Measurements from ENCODE around the gene MBP.

Gene MBP

GRCh38 chr18:77135339-77136075 lies 2.9 kb upstream of the MBP start:
- no peak for TF ChIP-seq POLR2AphosphoS5 (IDR thresholded peaks at IDR 0.05; ENCODE audit: low read depth, low read length)
- TF ChIP-seq TAF1 (IDR thresholded peaks at IDR 0.05; ENCODE audit: low read depth, low read length), result no peak
- no peak for TF ChIP-seq SPI1 (IDR thresholded peaks at IDR 0.05; ENCODE audit: low read depth, low read length)
- no peak for TF ChIP-seq POLR2A (IDR thresholded peaks at IDR 0.05; ENCODE audit: low read depth, low read length)
- no peak for TF ChIP-seq PAX5 (IDR thresholded peaks at IDR 0.05; ENCODE audit: insufficient read depth, low read length, severe bottlenecking)
- TF ChIP-seq POU2F2 (IDR thresholded peaks at IDR 0.05; ENCODE audit: low read depth, low read length), result no peak
- no peak for FAIRE-seq

GRCh38 chr18:77134611-77135010 lies 2.0 kb upstream of the MBP start:
- DNase-seq (ENCODE audit: insufficient read length, low spot score), result no peak
- FAIRE-seq, result no peak
- no peak for TF ChIP-seq POU2F2 (IDR thresholded peaks at IDR 0.05; ENCODE audit: low read depth, low read length)
- no peak for TF ChIP-seq TAF1 (IDR thresholded peaks at IDR 0.05; ENCODE audit: low read depth, low read length)
- no peak for TF ChIP-seq SPI1 (IDR thresholded peaks at IDR 0.05; ENCODE audit: low read depth, low read length)
- no peak for TF ChIP-seq PAX5 (IDR thresholded peaks at IDR 0.05; ENCODE audit: insufficient read depth, low read length, severe bottlenecking)
- TF ChIP-seq POLR2A (IDR thresholded peaks at IDR 0.05; ENCODE audit: low read depth, low read length), result no peak
- TF ChIP-seq POLR2AphosphoS5 (IDR thresholded peaks at IDR 0.05; ENCODE audit: low read depth, low read length), result no peak

More at GRCh38 chr18:77135339-77136075, 2.9 kb upstream of the MBP start:
- DNase-seq (ENCODE audit: insufficient read length, low spot score), result no peak

- DNase-seq (ENCODE audit: insufficient read length, low spot score), result no peak
- peak; percentile 33 for FAIRE-seq
- no peak for TF ChIP-seq POLR2AphosphoS5 (IDR thresholded peaks at IDR 0.05; ENCODE audit: low read depth, low read length)
- TF ChIP-seq TAF1 (IDR thresholded peaks at IDR 0.05; ENCODE audit: low read depth, low read length), result no peak
- TF ChIP-seq POLR2A (IDR thresholded peaks at IDR 0.05; ENCODE audit: low read depth, low read length), result no peak
- no peak for TF ChIP-seq POU2F2 (IDR thresholded peaks at IDR 0.05; ENCODE audit: low read depth, low read length)
Measured at GRCh38 chr18:77133835-77134496, 1.4 kb upstream of the MBP start.

GRCh38 chr18:77133051-77133834 lies 660 bp upstream of the MBP start:
- no peak for DNase-seq (ENCODE audit: insufficient read length, low spot score)
- TF ChIP-seq POU2F2 (IDR thresholded peaks at IDR 0.05; ENCODE audit: low read depth, low read length) (no peak), POLR2A (IDR thresholded peaks at IDR 0.05; ENCODE audit: low read depth, low read length) (no peak), PAX5 (IDR thresholded peaks at IDR 0.05; ENCODE audit: insufficient read depth, low read length, severe bottlenecking) (no peak), POLR2AphosphoS5 (IDR thresholded peaks at IDR 0.05; ENCODE audit: low read depth, low read length) (no peak), SPI1 (IDR thresholded peaks at IDR 0.05; ENCODE audit: low read depth, low read length) (no peak), TAF1 (IDR thresholded peaks at IDR 0.05; ENCODE audit: low read depth, low read length) (no peak)
- FAIRE-seq, result peak; percentile 60

- peak; percentile 62 for FAIRE-seq
Measured at GRCh38 chr18:77131652-77132368, 773 bp downstream of the MBP start.

GRCh38 chr18:77131100-77131651 lies 1.4 kb downstream of the MBP start:
- TF ChIP-seq SPI1 (IDR thresholded peaks at IDR 0.05; ENCODE audit: low read depth, low read length), result peak; percentile 20; the same call in 1 of the 2 replicates
- no peak for TF ChIP-seq PAX5 (IDR thresholded peaks at IDR 0.05; ENCODE audit: insufficient read depth, low read length, severe bottlenecking)
- FAIRE-seq (peak; percentile 85), DNase-seq (ENCODE audit: insufficient read length, low spot score) (no peak)

More at GRCh38 chr18:77131652-77132368, 773 bp downstream of the MBP start:
- peak; percentile 53 for DNase-seq (ENCODE audit: insufficient read length, low spot score)
- no peak for TF ChIP-seq POU2F2 (IDR thresholded peaks at IDR 0.05; ENCODE audit: low read depth, low read length)
- peak; percentile 41; the same call in 1 of the 2 replicates for TF ChIP-seq POLR2AphosphoS5 (IDR thresholded peaks at IDR 0.05; ENCODE audit: low read depth, low read length)
- TF ChIP-seq PAX5 (IDR thresholded peaks at IDR 0.05; ENCODE audit: insufficient read depth, low read length, severe bottlenecking), result no peak
- TF ChIP-seq TAF1 (IDR thresholded peaks at IDR 0.05; ENCODE audit: low read depth, low read length), result no peak
- peak; percentile 52; the same call in 1 of the 2 replicates for TF ChIP-seq POLR2A (IDR thresholded peaks at IDR 0.05; ENCODE audit: low read depth, low read length)
- no peak for TF ChIP-seq SPI1 (IDR thresholded peaks at IDR 0.05; ENCODE audit: low read depth, low read length)

GRCh38 chr18:77130229-77131099 lies 2.1 kb downstream of the MBP start:
- DNase-seq (ENCODE audit: insufficient read length, low spot score), result no peak
- FAIRE-seq, result peak; percentile 9
- TF ChIP-seq PAX5 (IDR thresholded peaks at IDR 0.05; ENCODE audit: insufficient read depth, low read length, severe bottlenecking) (no peak), POU2F2 (IDR thresholded peaks at IDR 0.05; ENCODE audit: low read depth, low read length) (no peak), POLR2AphosphoS5 (IDR thresholded peaks at IDR 0.05; ENCODE audit: low read depth, low read length) (no peak), TAF1 (IDR thresholded peaks at IDR 0.05; ENCODE audit: low read depth, low read length) (no peak), SPI1 (IDR thresholded peaks at IDR 0.05; ENCODE audit: low read depth, low read length) (no peak), POLR2A (IDR thresholded peaks at IDR 0.05; ENCODE audit: low read depth, low read length) (no peak)

- FAIRE-seq (no peak), DNase-seq (ENCODE audit: insufficient read length, low spot score) (no peak)
- TF ChIP-seq PAX5 (IDR thresholded peaks at IDR 0.05; ENCODE audit: insufficient read depth, low read length, severe bottlenecking), result no peak
- TF ChIP-seq POLR2AphosphoS5 (IDR thresholded peaks at IDR 0.05; ENCODE audit: low read depth, low read length), result no peak
- no peak for TF ChIP-seq SPI1 (IDR thresholded peaks at IDR 0.05; ENCODE audit: low read depth, low read length)
- no peak for TF ChIP-seq POU2F2 (IDR thresholded peaks at IDR 0.05; ENCODE audit: low read depth, low read length)
- TF ChIP-seq POLR2A (IDR thresholded peaks at IDR 0.05; ENCODE audit: low read depth, low read length), result no peak
- no peak for TF ChIP-seq TAF1 (IDR thresholded peaks at IDR 0.05; ENCODE audit: low read depth, low read length)
Measured at GRCh38 chr18:77129150-77129551, 3.4 kb downstream of the MBP start.

All from GM12891 (cell line).